Activated gamma-delta T cell treated with Interleukin-2 at 50 U/mL for 16 hours (primary cell): ENCODE data around the gene UNC93A.
"Not testable (repeated sequence)": the region's sequence is repeated elsewhere in the genome, so short reads cannot be mapped to it uniquely, and the experiment has no call there.

Source experiments
- DNase-seq: peaks from one replicate; pipeline ENCODE4 v3.0.0-alpha.2; 2020

Gene UNC93A

DNA sequence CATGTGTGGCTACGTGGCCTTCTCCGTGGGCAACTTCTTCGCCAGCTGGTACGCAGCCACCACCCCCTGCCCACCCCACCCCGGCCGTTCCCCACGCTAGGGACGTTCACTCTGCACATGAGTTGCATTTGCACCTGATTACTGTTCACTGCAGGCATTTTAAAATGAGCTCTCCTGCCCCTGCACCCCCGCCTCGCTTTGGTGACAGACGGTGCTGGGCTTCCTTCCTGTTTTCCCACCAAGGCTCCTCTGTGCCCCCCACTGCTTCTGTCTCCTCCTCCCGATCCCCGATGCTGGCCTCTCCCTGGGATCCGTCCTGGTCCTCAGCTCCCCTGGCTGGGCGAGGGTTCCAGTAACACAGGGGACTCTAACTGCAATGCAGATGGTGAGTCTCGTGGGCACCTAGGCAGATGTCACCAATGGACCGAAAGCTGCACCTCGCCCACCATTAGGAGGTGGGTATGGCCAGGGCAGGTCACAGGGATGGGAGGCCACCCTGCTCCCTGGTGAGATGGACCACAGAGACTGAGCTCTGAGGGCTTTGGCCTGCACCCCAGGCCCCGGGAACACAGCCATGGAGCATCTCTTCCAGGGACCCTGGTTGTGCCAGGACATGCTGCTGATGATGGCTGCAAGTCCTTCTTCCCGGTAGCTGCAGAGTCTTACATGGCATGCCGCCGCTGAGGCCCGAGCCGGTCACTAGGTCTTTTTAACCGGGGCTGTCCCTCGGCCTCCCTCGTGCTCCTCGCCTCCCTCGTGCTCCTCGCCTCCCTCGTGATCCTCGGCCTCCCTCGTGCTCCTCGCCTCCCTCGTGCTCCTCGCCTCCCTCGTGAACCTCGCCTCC, 3.8 kb downstream of the UNC93A start:
- DNase-seq, result no peak

DNA sequence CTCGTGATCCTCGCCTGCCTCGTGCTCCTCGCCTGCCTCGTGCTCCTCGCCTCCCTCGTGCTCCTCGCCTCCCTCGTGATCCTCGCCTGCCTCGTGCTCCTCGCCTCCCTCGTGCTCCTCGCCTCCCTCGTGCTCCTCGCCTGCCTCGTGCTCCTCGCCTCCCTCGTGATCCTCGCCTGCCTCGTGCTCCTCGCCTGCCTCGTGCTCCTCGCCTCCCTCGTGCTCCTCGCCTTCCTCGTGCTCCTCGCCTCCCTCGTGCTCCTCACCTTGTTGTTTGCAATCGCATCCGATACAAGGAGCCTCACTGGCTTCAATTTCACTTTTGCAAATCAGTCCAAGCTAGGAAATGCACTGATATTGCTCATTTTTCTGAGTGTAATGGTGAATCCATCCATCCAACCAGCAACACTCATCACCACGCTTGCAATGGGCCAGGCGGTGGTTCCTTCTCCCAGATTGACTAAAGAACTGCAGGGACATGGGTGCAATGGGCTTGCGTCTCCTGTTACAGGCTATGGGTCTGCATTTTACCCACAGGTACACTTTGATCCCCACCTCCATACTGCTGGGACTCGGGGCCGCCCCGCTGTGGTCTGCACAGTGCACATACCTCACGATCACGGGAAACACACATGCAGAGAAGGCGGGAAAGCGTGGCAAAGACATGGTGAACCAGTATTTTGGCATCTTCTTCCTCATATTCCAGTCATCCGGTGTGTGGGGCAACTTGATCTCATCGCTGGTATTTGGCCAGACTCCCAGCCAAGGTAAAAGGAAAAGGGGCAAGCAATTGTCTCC, 4.6 kb downstream of the UNC93A start:
- DNase-seq, result no peak

DNA sequence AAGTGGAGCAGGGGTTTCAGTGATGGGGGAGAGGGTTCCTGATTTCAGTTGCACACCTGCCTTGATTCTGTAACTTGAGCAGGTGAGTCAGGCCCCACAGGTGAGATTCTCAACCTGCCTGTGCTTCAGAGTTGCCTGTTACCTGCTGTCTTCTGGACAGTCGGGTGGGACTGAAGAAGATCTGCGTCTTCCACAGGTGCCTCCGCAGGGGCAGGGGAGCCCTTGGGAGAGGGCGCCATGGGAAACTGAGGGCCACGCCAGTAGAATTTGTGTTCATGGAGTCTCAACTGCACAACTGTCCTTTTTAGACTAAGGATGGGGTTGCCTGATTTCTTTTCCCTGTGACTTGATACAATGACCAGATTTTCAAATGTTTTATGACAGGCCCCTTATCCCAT, 5.2 kb downstream of the UNC93A start:
- no peak for DNase-seq

DNA sequence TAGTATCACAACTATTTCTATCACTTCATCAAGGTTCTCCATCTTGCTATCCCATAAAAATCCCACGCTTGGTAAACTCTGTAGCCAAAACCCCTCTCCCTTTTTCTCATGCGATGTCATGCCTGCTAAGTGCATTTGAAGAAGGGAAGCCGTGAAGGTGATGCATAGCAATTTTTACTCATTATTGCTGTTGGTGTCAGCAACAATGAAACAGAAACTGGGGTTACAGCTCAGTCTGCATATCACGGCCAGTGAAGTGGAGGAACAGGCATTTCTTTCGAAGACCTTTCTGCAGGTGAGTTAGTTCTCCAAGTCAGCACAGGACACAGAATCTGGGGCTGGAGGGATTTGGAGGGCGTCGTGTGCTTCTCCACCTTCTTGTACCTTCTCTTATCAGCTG, 5.8 kb downstream of the UNC93A start:
- no peak for DNase-seq

DNA sequence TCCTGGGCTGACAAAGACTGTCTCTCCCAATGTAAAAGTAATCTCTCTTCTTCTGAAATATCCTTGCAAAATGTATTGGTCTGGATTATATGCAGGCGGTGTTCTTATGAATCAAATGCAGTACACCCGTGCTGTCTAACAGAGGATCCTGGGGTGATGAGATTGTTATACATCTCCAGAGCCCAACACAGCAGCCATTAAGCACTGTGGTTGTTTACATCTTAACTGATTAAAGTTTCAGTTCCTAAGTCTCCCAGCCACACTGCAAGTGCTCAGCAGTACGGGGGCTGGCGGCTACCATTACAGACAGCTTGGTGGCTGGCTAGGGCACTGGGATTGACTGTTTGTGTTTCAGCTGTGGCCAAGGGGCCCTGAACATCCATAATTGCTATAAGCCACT, 7.0 kb downstream of the UNC93A start:
- DNase-seq, result no peak

DNA sequence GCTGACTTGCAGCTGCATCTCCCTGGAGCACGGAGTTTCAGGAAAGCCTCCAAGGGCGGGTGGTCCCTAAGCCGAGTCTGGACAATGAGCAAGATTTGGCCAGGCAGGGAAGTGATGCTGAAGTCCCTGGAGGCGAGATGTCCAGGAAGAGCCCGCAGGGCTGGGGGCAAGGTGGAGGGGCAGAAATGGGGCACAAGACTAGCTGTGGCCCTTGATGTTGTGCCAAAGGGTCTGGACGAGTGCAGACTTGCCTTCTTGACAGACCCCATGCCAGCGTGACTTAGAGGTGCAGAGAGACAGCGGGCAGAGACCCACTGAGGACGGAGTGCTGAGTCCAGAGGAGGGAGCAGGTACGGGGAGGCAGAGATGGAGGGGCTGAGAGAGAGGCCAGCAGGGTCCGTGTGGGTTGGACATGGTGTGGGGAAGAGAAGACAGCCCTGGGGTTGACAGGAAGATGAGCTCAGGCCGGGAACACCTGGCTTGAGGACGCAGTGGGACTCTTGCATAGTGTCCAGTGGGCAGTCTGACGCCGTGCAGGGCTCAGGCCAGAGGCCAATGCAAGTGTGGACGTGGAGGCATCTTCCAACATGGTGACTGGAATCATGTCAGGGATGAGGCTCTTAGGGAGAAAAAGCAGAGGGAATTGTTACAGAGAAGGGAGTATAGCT, 8.7 kb downstream of the UNC93A start:
- DNase-seq, result no peak

DNA sequence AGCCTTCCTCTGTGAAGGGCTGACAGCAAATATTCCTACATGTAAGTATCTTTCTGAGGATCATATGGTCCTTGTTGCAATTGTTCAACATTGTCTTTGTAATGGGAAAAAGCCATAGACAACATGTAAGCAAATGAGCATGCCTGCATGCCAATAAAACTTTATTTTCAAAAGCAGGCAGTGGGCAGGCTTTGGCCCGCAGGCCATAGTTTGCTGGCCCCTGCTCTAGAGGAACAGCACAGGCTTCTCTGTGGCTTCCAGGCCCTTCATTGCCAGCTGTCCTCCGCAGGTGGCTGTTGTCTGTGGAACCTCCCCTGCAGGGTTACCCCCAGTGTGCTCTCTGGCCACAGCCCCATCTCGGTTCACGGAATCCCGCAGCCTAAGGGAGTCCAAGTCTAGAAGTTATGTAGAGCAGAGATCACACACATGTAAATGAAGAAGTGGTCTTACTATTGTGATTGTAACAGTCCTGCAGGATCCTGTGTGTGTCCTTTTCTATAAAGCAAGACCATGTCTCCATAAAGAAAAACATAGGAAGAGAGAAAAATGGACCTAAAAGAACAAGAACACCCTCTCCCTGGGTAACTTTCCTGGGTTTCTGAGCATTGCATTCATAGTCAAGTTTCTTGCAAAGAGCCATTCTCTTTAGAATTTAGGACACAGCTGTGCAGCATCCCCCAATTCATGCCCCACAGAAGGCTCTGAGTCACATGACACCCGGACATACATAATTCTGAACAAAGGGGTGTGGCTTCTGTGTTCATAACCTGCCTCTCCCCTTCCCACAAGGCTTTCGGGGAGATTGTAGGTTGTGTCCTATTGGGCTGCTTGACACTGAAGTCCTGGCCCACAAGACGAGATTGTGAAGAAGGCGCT, 10.0 kb downstream of the UNC93A start:
- no peak for DNase-seq

DNA sequence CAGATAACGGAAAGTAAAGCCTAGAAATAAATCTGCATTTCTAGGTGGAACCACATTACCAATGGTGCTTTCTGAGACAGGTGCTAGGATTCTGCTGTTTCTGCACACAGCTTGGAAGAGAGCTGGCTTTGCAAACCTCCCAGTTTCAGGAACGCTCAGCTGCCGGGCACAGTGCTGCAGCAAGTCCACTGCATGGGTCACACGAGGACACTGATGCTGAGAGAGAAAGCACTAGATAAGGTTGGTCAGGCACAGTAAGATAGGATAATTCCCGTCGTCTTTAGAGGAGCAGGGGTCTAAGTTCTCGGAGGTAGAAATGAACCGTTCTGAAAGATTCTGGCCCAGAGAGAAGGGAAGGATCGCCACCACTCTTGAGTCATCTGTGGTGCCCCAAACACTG, 11.0 kb downstream of the UNC93A start:
- no peak for DNase-seq

DNA sequence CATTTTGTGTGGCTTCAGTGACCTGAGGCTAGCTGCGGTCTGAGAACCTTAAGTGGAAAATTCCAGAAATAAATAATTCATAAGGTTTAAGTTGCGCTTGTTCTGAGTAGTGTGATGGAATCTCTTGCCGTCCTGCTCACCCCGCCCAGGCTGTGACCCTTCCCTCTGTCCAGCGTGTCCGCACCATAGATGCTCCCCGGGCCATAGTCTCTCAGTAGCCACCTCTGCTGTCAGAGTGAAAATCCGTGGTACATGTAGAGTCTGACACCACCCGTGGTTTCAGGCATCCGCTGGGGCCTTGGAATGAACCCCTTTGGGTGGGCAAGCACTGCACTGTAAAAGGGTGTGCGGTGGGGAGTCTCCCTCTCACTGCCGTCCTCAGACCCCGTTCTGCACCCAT, 11.7 kb downstream of the UNC93A start:
- DNase-seq, result no peak

DNA sequence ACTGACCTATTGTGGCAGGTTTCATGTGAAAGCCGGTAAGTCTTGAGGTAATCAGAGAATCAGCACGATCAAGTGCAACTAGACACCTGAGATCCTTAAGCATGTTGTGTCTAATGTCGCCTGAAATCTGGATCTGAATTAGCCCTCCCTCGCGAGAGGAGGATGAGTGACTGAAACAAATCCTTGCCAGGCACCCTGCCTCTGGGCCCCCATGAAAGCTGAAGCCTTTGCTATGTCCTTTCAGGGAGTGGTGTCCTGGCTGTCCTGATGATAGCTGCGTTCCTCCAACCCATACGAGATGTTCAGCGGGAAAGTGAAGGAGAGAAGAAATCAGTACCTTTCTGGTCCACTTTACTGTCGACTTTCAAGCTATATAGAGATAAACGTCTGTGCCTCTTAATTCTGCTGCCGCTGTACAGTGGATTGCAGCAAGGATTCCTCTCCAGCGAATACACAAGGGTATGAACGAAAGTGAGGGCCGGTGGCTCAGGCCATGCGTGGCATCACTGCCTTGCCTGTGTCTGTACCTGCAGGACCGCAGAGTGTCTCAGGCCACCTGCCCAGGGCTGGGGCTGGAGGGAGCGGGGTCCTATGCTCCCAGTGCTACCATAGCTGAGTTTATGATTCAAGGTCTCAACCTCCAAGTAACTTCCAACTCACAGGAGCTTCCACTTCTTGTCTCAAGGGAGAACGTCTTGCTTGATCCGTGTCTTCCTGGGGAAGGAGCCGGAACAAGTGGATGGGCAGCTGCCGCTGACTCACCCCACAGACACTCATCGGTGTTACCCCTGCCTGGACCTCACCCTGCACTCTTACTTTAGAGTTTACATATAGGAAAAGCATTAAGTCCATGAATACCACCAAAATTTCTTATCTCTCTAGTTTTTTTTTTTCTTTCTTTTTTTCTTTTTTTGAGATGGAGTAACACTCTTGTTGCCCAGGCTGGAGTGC, 12.8 kb downstream of the UNC93A start:
- DNase-seq, result no peak

DNA sequence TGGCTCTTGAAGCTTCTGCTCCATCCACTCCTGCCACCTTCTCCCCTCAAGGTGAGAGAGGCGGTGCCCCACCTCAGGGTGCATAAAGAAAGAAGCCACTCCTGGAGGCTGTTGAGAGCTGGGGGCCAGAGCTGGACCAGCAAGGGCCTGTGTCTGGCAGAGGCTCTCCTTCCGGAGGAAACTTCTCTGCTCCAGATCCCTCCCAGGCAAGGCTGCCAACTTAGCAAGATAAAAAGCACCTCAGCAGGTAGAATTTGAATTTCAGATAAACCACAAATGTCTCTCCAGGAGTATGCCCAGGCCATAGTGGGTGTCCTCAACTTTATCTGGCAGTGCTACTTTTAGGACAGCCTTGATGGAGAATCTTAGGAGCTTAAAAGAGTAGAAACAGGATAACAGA, 13.8 kb downstream of the UNC93A start:
- DNase-seq, result no peak

DNA sequence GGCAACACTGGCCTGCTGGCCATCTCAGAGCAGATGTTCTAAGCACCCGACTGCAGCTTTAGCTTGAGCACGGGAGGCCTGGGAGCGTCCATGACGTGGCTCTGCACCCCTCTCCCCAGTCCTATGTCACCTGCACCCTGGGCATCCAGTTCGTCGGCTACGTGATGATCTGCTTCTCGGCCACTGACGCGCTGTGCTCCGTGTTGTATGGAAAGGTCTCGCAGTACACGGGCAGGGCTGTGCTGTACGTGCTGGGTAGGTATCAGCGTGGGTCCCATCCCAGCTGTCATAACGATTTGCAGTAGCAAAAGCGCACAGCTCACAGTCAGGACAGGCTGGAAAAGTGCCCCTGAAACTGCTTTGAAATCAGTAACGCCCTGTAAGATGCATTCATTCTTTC, 14.7 kb downstream of the UNC93A start:
- DNase-seq, result no peak

DNA sequence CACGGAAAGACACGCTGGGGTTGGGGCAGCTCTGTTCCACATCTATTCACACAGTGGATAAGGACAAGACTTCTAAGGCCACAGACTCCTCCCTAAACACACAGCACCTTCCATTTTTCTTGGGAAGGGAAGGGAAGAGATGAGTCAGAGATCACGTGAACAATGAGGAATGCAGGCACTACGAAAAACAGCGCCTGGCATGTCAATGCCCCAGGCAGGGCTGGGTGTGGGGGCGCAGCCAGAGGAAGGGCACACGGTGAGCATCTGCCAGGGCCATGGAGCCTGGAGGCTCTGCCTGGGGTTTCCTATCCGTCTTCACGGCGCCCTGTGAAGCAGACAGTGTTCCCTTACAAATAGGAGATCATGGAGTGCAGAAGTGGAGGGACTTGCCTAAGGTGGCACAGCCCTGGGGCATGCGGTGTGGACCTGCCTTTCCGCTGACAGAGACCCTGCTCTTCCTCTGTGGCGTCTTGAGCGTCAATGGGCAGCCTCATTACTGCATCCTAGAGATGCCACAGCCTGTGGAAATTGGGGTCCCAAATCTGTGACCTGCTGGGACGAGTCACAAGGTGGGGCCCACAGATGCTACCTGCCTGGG, 15.4 kb downstream of the UNC93A start:
- no peak for DNase-seq

DNA sequence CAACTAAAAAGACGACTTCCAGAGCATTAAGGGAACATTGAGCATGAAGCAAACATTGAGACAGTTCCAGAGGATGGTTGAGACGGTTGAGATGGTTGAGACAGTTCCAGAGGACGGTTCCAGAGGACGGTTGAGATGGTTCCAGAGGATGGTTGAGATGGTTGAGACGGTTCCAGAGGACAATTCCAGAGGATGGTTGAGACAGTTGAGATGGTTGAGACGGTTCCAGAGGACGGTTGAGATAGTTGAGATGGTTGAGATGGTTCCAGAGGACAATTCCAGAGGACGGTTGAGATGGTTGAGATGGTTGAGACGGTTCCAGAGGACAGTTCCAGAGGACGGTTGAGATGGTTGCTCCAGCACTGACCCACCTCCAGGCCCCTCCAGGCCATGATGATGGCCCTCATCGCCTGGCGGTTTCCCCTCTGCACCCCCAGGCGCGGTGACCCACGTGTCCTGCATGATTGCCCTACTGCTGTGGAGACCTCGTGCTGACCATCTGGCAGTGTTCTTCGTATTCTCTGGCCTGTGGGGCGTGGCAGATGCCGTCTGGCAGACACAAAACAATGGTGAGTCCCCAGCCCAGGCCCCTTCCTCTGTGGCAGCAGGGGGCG, 16.3 kb downstream of the UNC93A start:
- no peak for DNase-seq

DNA sequence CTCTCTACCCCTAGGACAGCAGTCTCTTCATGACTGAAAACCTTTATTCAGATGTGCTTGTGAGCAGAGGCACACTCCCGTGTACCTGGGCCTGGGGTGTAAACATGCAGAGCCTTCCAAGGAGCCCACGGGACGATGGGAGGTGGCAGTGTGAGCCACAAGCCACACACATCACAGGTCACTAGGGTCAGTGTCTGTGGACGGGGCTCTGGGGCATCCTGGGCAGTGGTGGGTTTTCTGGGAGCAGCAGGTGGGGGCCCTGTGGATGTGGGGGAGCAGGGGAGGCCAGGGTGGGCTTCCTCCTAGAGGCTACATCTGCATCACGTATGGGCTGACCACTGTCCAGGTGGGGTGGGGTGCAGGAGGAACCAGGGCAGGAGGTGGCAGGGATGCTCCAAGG, 17.1 kb downstream of the UNC93A start:
- no peak for DNase-seq

DNA sequence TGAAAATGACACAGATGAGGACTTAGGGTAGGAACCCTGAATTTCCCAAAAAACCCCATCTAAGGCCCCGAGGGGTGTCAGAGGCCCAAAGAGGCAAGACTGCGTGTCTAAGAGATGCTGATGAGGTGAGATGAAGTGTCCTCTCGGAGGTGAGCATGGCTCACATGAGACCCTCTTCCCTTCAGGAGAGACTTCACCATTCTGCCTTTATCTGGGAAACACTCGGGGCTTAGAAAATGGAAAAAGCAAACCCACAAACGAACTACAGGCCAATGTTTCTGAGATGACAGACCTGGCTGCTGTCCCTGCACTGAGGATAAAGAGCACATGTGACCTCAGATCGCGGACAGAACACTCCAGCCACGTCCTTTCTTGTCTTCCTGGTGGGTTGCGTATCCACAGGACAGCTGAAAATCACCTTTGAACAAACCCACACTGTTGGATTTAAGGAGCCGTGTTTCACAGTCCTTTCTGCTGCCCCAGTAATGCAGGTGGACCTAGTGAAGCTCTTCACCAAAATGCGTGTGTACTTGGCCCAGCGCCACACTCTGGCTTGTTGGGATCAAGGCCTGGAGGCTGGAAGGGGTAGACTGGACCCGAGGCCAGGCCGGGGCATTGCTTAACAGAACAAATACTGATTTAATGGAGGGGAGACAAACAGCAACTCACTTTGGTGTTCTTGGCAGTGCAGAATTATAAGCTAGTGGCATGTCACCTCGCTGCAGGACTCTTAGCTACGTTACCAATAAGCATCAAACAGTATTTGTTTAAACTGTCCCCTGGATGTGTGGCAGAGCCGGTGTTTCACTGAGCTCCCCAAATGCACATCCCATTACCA, 18.5 kb downstream of the UNC93A start:
- not testable (repeated sequence) for DNase-seq

DNA sequence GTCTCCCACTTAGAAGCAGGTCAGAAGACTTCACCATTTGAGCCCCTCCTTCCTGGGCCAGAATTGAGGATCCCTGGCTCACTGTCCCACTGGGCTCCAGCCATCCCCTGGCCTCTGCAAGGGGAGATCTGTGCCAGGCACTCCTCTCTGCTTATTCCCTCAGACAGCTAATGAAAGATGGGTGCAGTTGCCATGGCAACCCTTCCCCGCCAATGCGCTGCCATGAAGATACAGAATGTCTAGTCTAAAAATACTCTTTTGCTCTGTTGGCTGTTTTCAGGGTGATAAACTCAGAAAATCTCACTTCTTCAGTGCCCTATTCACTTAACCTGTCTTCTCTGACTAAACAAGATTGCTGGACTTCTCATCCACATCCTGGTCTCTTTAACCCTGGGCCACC, 20.2 kb downstream of the UNC93A start:
- DNase-seq, result no peak

DNA sequence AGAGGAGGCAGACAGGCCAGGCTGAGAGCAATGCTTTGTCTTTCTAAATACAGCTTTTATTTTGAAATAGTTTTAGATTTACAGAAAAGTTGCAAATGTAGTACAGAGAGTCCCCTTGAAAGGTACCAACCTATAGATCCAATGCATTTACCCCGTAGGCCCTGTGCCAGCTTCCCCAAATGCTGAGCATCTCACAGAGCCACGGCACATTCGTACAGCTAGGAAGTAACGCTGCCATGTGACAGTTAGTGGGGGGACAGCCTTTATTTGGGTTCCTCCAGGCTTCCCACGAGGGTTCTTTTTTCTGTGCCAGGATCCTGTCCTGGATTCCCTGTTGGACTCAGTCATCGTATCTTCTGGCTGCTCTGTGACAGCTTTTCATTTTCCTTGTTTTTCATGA, 20.6 kb downstream of the UNC93A start:
- DNase-seq, result not testable (repeated sequence)

DNA sequence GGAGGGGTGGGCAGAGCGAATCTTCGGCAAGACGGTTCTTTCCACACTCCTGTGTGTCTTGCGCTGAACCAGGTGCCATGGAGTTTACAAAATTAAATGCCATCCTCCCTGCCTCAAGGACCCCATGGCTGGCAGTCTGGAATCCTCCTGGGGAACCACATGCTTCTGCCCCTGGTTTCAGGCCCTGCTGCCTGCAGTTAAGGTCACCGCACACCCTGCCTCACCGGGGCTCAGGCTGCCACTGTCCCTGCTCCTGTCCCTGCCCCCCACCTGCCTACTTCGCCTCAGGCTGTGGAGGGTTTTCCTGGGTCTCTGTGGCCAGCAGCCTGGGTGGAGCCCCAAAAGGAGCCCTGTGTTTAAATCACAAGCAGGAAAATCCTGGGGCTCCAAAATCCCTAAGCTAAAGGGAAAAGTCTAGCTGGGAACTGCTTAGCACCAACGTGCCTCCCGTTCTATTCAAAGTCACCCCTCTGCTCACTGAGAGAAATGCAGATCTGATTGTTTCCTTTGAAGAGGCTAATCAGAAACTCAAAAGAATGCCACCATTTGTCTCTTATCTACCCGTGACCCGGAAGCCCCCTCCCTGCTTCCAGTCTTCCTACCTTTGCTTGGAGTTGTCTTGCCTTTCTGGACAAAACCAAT, 23.2 kb downstream of the UNC93A start:
- DNase-seq, result no peak
